IMR-90 (cell line): ENCODE measurements around the gene ATOSA.
A peak's percentile ranks its signal among the peaks of the same experiment; 100 is the strongest.

Source experiments
- CEBPB ChIP-seq: IDR thresholded peaks from 2 replicates; pipeline ENCODE4 v1.6.1; 2012; ENCODE audit warnings: low read depth, low read length, improper control_type of control experiment
- MXI1 ChIP-seq: IDR thresholded peaks from 2 replicates; pipeline ENCODE4 v1.6.1; 2012; ENCODE audit warnings: low read depth, mild to moderate bottlenecking, low read length, moderate library complexity, borderline replicate concordance
- POLR2A ChIP-seq: IDR thresholded peaks from 2 replicates; pipeline ENCODE4 v1.6.1; 2012; ENCODE audit warnings: mild to moderate bottlenecking, low read depth, low read length
- RAD21 ChIP-seq: IDR thresholded peaks from 2 replicates; pipeline ENCODE4 v1.6.1; 2012; ENCODE audit warnings: low read length, improper control_type of control experiment
- RCOR1 ChIP-seq: IDR thresholded peaks from 2 replicates; pipeline ENCODE4 v1.6.1; 2012; ENCODE audit warnings: mild to moderate bottlenecking, low read length, improper control_type of control experiment; ENCODE audit not compliant: insufficient replicate concordance
- RFX5 ChIP-seq: IDR thresholded peaks from 2 replicates; pipeline ENCODE4 v1.8.0; 2012; ENCODE audit warnings: low read depth, mild to moderate bottlenecking, low read length, moderate library complexity
- SMC3 ChIP-seq: fragments of 150-350 bp; IDR thresholded peaks from 2 replicates; pipeline ENCODE4 v1.6.1; 2016; ENCODE audit warnings: low read depth, mild to moderate bottlenecking, antibody characterized with exemption, low read length, moderate library complexity
- TF ChIP-seq, protein P1 (sequence below): conservative IDR thresholded peaks from 2 replicates; pipeline ENCODE4 v1.5.1; 2012; ENCODE audit warnings: mild to moderate bottlenecking, low read depth, low read length, improper control_type of control experiment

GRCh38 chr15:52653431-52653964 lies 25.7 kb downstream of the ATOSA start:
- TF ChIP-seq RFX5 (no peak), CEBPB (peak; percentile 81), POLR2A (no peak), MXI1 (no peak), SMC3 (no peak), RCOR1 (no peak), RAD21 (no peak)
- TF ChIP-seq, protein P1, sequence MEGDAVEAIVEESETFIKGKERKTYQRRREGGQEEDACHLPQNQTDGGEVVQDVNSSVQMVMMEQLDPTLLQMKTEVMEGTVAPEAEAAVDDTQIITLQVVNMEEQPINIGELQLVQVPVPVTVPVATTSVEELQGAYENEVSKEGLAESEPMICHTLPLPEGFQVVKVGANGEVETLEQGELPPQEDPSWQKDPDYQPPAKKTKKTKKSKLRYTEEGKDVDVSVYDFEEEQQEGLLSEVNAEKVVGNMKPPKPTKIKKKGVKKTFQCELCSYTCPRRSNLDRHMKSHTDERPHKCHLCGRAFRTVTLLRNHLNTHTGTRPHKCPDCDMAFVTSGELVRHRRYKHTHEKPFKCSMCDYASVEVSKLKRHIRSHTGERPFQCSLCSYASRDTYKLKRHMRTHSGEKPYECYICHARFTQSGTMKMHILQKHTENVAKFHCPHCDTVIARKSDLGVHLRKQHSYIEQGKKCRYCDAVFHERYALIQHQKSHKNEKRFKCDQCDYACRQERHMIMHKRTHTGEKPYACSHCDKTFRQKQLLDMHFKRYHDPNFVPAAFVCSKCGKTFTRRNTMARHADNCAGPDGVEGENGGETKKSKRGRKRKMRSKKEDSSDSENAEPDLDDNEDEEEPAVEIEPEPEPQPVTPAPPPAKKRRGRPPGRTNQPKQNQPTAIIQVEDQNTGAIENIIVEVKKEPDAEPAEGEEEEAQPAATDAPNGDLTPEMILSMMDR, result no peak
